GM19455 (cell line): Measurements from ENCODE around the gene NPHP4.
A peak's percentile ranks its signal among the peaks of the same experiment; 100 is the strongest.

Experiments used
- ATAC-seq: cut with Tn5 transposase; IDR thresholded peaks from one replicate; pipeline ENCODE4 v1.9.1; 2021; ENCODE audit not compliant: unreplicated experiment

The NPHP4 gene

DNA sequence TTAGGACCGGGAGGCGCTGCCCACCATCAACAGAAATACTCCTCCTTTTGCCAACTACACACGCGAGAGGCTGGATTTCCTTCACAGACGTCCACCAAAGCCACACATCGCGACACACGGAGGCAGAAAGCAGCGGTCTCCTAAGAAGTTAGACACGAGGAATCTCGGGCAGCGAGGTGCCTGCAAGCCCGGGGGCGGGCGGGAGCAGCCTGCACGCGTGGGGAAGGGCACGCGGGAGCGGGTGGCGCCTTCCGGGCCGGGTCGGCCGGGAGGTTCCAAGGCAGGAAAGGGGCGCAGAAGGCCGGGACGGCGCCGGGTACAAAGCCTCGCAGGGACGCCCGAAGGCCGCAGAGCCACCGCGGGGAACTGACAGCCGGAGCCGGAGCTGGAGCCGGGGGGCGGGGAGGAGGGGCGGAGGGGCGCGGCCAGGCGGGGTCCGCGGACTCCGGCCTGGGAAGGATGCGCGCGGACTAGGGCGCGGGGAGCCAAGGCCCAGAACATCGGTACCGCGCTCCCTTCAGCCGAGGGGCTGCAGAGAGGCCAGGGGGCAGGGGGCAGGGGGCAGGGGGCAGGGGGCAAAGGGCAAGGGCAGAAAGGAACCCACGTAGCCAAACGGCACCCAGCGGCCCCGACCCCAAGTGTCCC, 722 bp downstream of the NPHP4 start:
- ATAC-seq = peak; percentile 24

DNA sequence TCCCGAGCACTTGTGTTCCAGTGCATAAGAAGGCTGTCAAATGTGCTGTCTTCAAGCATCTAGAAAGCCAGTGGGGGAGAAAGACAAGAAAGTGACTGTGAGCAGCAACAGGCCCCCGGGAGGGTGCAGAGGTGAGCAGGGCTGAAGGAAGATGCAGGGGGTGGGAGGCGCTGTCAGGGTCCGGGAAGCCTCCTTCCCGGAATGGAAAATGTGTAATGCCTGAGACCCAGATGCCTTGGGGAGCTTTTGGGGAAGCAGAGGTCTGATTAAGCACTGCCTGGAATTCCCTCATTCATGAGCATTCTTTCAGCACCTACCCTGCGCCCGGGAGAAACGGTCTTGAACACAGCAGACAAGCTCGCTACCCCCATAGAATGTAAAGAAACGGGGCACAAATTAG, 1.3 kb downstream of the NPHP4 start:
- ATAC-seq = no peak

- ATAC-seq = no peak
These were observed 2.4 kb downstream of the NPHP4 start for GRCh38 chr1:5989731-5990271.

DNA sequence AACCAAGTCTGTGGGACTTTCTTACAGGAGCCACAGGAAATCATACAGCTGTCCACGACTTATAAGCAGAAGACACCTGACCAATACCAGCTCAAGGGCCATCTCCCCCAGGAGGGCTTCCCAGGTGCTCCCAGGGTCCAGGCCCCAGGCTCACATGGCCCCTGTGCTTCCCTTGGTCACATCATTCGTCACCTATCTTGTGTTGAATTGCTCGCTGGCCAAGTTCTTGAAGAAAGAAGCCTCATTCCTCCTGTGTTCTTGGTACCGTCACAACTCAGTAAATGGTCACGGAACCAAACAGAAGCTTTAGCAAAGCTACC, 3.0 kb downstream of the NPHP4 start:
- no peak for ATAC-seq

DNA sequence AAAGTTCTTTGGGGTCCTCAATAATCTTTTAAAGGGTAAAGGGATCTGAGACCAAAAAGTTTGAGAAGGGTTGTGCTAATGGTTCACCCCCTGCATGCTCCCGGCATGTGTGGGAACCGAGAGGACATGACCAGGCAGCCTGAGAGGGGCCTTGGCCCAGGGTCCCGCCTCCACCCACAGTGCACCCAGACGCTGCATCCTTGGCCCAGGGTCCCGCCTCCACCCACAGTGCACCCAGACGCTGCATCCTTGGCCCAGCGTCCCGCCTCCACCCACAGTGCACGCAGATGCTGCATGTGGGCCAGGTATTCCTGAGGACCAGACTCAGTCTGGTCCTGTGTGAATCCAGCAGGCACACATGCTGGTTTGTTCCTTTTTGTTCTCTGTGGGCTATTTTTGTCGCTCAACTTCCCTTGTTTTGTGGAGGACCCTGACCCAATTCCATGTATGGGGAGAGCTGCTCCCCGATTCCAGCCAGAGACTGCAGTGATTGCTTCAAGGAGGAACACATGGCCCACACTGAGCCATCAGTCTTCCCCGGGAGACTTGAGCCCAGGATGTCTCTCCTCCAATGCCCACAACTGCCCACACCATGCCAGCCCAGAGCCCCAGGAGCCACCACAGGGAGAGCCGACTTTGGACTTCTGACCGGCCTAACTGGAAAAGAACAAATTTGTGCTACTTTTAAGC, 3.5 kb downstream of the NPHP4 start:
- no peak for ATAC-seq

DNA sequence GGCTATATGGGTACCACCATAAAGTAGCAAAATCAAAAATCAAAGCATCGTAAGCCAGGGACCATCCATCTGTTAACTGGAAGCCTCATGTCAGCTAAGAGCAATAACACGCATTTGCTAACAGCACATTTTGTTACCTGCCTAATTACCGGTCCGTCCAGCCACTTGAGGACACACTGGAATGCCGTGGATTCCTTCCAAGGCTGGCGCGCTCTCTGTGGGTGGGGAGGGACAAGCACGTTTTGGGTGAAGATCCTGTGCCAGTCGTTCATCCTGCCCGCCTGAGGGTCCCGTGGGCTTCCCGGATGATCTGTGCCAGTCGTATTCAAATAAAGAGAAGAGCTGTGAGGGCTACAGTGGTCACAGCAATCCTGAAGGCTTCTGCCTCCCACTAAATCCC, 6.2 kb downstream of the NPHP4 start:
- ATAC-seq = no peak

DNA sequence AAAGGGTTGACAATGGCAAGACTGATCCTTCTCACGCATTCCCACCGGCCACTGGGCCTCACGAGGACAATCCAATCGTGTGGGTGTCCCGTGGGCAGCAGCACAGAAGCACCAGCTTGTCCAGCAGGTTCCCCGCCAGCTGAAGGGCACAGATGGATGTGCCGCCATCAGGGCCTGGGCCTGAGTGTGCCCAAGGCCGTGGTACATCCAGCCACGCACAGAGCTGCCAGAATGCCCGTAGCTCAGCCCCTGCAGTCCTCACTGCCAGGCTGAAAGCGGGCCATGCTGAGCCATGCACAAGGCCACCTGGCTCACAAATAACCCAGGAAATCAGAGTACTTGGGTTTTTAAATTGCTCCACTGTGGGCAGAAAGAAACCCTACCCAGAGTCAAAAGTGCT, 7.0 kb downstream of the NPHP4 start:
- ATAC-seq = no peak

DNA sequence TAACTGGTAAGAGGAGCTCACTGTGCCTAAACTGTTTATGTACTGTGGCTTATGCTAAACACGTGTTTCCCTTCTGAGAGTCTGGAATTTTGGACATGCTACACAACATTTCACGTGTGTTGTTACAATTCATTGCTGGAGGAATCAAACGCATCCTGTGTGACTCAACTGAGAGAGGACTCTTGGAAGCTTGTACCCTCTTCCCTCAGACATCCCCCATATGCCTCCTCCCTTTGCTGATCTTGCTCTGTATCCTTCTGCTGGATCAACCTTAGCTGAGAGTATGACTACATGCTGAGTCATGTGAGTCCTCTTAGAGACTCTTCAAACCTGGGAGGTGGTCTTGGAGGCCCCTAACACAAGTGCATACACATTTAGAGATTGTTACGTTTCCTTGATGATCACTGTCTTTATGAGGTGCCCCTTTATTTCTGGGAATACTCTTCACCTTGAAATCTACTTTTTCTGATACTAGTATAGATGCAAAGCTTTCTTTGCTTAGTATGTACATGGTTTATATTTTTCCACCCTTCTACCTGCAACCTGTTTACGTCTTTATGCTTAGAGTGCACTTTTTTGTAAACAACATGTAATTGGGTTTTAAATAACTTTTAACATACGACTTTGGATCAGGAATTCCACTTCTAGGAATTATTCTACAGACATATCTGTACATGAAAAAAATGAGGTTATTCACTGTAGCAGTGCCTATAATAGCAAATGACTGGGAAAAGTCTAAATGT, 8.7 kb downstream of the NPHP4 start:
- ATAC-seq = no peak

- no peak for ATAC-seq
These were observed 9.4 kb downstream of the NPHP4 start for GRCh38 chr1:5982868-5983267.

- ATAC-seq = no peak
These were observed 9.9 kb downstream of the NPHP4 start for GRCh38 chr1:5982276-5982675.

DNA sequence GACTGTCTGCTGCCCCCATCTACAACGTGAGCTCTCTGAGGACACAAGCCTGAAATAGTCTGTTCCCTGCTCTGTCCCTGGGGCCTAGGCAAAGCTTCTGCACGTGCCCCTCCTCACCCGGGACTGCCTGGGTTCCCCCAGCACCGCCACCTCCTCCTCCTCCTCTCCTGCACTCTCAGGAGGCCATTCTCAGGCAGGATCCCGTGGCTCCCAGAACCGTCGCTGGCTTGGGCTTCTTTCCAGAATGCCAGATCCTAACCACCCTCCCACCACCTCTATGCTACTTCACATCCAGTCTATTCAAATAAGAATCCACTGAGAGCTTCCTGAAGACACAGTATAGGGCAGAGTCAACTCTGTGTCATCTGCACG, 11.2 kb downstream of the NPHP4 start:
- no peak for ATAC-seq

- ATAC-seq = no peak
These were observed 11.8 kb downstream of the NPHP4 start for GRCh38 chr1:5980314-5981008.

GRCh38 chr1:5979536-5980313, 12.5 kb downstream of the NPHP4 start:
- no peak for ATAC-seq

DNA sequence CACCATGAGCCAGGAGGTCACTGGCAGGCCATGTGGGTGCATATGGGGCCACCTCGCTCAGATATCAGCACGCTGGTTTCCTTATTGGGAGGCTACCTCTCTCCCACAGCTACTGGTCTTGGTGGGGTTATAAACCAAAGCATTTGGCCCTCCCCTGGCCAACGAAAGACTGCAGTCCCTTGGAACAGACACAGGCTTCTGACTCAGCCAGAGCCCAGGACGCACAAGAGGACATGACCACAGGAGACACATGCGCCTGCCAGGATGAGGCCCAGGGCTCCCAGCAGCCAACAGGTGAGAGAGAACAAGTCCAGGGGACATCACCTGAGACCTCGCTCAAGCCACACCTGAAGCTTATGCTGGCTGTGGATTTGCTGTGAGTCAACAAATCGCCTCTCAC, 13.8 kb downstream of the NPHP4 start:
- ATAC-seq = no peak

DNA sequence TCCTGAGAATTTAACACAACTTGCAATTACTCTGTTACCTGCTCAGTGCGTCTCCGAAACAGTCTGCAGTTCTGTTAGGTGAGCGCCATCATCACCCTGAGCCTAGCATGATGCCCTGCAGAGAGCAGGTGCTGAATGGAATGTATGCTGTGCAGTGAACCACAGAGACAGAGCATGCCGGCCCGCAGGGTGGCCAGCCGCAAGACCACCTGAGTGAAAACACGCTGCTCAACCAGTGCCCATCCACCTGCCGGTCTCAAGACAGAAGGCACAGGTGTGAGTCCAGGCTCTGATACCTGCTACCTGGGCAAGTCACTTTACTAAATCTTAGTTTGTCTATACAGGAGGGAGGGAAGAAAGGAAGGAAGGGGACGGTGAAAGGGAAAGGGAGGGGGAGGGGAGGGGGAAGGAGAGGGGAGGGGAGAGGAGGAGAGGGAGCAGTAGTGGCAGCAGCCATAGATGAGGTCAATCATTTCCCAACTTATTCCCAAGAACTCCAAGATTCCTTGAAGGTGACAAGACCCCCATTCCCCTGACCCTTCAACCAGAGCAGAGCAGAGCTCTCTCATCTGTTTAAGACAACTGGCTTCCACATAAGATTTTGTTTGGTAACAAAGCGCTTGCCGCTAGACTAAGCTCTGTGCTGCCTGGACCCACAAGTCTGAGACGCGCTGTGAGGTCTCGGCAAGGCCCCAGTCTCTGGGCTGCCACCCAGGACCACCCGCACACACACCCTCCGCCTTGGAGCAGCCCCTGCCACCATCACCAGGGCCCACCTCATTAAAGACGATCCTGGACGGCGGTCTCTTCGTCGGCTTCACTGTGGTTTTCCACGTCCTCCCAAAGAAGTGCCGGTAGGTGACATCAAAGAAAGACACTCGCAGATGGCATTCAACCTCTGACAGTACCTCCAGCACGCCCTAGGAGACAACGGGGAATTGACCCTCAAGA, 14.5 kb downstream of the NPHP4 start:
- no peak for ATAC-seq

- ATAC-seq = no peak
These were observed 15.3 kb downstream of the NPHP4 start for GRCh38 chr1:5976726-5977493.

DNA sequence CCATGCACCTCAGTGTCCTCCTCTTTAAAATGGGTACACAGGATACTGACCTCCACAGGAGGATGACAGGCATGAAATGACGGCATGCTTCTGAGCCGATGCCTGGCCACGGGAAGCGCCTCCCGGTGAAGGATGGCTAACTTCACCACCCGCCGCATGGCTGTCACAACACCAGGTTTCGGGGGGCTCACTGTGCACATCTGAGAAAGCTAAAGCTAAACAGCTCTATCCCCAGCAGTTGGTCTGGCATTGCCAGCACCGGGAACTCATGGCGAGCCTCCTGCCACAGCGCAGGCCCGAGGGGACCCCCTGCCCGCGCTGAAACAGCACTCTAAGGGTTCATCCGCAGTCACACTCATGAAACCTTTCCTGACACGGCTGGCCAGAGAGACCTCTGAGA, 16.0 kb downstream of the NPHP4 start:
- no peak for ATAC-seq

DNA sequence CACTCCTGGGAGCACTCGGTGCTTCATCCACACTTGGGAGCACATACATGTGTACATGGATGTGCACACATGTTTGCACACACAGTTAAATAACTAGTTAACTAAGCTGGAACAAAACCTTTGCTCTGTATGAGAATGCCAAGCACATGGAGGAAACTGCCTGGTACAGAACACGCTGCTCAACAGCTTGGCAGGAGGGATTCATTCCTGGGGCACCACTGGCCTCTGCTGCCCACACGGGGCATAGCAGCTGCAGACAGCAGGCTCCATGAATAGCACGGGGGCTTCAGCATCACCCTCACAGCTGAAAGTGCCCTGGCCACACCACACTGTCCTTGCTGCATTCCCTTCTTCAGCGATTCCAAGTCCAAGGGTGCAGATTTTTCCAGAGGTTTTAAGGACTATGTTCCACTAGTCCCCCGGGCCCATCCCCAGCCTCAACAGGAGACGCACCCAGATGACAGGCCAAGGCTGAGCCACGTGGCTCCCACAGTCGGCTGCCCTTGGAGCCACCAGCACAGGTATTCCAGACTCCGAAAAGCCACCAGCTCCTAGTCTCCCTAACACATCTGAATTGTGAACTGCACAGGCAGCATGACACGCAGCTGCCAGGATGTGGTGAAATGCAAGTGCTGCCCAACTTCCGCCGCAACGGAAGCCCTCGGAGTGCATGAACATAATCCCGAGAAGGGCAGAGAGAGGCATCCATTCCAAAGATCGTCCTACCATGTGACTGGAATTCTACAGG, 16.9 kb downstream of the NPHP4 start:
- no peak for ATAC-seq
